Embryonic facial prominence (tissue), 1 donor: ENCODE results near the gene SPNS2.

Source experiments
- DNase-seq: peaks from one replicate; pipeline ENCODE4 v3.0.0-alpha.2; 2016; ENCODE audit errors: extremely low spot score

The SPNS2 gene

GRCh38 chr17:4503283-4504025 lies 4.8 kb downstream of the SPNS2 start:
- DNase-seq, result no peak

GRCh38 chr17:4504188-4504587 lies 5.5 kb downstream of the SPNS2 start:
- DNase-seq, result no peak

- DNase-seq, result no peak
Observed at GRCh38 chr17:4505187-4505586, 6.5 kb downstream of the SPNS2 start.

DNA sequence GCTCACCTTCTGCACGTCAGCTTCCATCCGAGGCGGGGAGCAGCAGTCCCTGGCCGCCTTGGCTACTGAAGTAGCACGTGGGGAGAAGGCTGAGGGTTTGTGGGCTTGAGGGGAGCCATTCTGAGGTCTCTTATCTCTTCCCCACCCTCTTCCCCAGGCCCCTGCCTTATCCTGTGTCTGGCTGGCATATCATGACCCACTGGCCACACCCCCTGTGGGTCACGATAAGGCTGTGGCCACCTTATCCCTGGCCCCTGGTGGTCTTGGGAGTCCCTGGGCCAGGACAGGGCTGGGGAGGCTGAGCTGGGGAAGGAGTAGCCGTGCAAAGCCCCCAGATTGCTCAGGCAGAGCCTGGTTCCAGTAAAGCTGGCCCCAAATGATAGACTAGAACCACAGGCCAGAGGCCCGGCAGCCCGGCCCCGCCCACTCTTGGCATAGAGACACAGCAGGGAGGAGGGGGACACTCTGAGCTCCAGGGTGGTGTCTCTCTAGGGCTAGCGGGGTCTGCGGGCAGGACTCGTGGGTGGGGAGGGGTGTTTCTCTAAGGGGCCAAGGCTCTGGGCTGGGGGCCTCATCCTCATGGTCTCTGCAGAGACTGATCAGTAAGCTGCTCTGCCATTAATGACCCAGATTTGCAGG lies 7.6 kb downstream of the SPNS2 start:
- no peak for DNase-seq

DNA sequence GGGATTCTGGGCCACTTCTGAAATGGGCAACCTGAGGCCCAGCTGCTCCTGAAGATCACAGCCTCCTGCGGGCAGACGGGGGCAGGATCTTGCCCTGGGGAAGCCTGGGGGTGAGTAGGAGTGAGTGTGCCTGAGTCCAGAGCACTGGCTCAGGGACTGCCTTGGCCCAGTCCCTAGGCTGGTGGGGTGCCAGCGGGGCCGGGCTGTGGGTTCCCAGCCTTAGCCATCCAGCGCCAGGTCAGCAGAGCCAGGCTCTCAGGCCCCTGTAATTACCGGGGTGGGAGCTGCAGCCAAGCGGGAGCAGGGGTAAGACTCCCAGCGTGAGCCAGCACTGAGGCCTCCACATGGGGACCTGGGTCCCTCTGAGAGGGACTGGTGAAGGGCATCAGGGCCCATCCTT lies 8.2 kb downstream of the SPNS2 start:
- DNase-seq, result no peak

DNA sequence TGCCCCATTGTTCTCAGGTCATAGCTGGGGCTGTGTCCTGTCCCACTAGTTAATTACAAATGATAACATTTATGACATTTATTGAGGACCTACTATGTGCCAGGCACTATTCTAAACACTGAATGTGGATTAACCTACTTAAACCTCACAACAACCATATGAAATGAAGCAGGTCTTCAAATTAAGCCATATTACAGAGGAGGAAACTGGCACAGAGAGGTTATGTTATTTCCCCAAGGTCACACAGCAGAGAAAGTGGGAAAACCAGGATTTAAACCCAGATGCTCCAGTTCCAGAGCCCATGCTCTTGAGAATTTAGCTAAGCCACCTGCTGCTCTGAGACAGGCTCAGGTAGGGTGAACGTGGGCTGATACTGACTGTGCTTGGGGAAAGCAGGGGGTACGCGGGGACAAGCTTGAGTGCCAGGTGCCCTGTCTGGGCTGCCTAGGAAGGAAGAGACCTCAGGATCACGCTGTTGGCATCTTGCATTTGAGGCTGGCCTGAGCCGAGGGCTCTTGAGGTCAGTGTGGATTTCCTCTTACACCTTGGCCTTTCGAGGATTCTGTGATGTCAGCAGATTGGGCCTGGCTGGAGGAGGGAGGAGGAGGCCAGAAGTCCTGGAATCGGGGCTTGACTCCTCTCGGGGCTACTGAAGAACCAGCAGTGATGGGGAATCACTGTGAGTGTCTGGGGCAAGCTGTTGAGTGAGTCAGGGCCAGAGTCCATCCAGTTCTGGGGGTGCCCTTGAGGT lies 8.9 kb downstream of the SPNS2 start:
- DNase-seq, result no peak

DNA sequence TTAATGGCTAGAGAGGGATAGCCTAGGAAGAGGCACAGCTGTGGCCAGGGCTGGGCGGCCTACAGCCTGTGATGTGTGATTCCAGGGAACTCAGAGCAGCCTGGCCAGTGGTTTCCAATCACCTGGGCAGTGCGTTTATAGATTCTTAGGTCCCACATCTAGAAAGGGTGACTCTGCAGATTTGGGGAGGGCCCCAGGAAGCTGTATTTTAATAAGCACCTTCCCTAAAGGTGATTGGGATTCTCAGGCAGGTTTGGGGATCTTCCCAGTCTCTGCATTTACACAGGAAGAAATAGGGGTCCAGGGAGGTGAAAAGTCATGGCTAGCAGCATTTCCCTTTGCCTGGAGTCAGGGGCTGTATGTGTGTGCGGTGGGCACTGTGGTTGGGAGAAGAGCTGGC lies 9.5 kb downstream of the SPNS2 start:
- no peak for DNase-seq

- DNase-seq, result no peak
Observed at GRCh38 chr17:4509401-4509800, 10.7 kb downstream of the SPNS2 start.

DNA sequence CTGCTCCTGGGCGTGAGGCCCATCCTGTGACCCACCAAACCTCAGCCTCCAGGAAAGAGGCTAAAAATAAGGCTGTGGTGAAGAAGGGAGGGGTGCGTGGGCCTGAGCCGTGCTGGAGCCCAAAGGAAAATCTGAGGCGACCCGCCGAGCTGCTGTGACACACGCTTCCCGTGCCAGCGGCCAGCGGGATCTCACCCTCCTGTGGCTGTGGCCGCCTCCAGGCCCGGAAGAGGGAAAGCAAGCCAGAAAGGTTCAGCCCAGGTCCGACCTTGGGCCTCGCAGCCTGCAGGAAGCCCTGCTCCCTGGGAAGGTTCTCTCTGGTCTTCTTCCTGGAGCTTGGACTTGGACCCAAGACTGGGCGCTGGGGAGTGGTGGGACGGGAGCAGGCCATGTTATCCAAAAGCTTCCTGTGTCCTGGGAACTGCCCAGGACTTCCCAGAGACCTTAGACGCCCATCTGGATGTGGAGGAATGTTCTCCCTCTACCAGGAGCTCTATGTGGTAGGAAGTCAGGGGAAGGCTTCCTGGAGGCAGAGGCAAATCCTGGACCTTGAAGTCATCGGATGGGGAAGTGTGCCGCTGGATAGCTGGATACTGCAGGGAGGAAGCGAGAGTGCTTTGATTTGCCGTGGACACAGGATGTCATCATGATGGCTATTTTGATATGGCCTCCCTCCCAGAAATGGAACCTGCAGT lies 11.4 kb downstream of the SPNS2 start:
- no peak for DNase-seq

GRCh38 chr17:4510618-4510941 lies 11.9 kb downstream of the SPNS2 start:
- no peak for DNase-seq

- no peak for DNase-seq
Observed at GRCh38 chr17:4511199-4511932, 12.7 kb downstream of the SPNS2 start.

DNA sequence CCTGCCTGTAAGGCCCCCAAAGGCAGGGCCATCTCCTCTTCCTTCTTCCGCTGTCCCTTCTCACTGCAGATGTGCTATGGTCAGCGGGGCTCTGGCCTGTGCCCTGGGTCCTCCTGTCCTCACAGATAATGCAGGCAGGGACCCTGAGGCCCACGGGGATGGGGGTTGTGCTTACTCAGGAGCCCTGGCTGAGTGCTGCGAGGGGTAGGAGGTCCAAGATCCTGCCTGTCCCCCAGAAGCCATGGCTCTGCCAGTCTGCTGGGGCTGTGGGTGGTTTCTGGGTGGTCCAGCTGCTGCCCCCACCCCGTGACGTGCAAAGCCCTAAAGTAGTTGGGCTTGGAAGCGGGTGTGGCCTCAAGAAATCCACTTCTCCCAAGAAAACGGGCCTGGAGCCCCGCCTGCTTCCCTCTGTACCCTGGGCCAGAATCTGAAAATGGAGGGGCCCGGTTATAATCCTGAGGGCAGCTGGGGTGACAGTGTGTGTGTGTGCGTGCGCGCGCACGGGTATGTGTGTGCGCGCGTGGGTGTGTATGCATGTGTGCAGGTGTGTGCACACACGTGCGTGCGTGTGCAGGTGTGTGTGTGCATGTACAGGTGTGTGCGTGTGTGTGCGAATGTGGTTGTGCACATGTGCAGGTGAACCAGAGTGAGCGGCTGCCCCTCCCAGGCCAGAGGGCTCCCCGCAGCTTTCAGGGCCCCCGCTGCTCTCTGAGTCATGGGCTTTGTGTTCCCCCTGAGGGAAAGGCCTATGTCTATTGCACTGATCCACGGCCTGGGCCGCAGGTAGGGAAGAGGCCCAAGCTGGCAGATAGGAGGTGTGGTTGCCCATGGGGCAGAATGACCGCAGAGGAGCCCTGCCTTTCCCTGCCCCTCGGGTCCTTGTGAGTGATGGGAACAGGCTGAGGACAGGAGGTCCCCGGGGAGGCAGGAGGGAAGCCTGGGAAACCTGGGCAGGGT lies 13.8 kb downstream of the SPNS2 start:
- no peak for DNase-seq

- DNase-seq, result no peak
Observed at GRCh38 chr17:4513113-4514032, 14.7 kb downstream of the SPNS2 start.

DNA sequence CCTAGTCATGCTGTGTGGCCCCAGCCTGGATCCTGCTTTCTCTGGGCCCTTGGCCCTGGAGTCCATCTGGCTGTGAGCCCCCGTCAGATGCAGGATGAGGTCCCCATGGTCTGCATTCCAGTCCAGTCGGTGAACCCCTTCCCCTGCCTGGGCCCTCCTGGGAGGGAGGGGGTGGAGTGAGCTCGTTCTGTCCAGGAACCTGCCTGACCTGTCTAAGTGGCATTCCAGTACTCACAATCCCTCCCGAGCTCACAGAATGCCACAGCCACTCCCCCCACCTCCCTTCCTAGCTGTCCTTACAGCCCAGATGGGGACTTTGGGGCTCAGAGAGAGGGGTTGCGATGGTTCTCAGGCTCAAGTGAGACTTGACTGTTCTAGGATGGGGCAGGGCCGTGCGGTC lies 15.5 kb downstream of the SPNS2 start:
- no peak for DNase-seq

GRCh38 chr17:4514779-4515178 lies 16.1 kb downstream of the SPNS2 start:
- DNase-seq, result no peak

GRCh38 chr17:4515501-4515900 lies 16.8 kb downstream of the SPNS2 start:
- no peak for DNase-seq

- no peak for DNase-seq
Observed at GRCh38 chr17:4516735-4517134, 18.1 kb downstream of the SPNS2 start.

- no peak for DNase-seq
Observed at GRCh38 chr17:4518901-4519300, 20.2 kb downstream of the SPNS2 start.

- DNase-seq, result no peak
Observed at GRCh38 chr17:4519361-4519788, 20.7 kb downstream of the SPNS2 start.
